ENCODE data around the gene STK31.
"Not testable (repeated sequence)": the region's sequence is repeated elsewhere in the genome, so short reads cannot be mapped to it uniquely, and the experiment has no call there.

The STK31 gene

GRCh38 chr7:23802720-23803397 lies 92.8 kb downstream of the STK31 start:
- TF ChIP-seq, protein P1, sequence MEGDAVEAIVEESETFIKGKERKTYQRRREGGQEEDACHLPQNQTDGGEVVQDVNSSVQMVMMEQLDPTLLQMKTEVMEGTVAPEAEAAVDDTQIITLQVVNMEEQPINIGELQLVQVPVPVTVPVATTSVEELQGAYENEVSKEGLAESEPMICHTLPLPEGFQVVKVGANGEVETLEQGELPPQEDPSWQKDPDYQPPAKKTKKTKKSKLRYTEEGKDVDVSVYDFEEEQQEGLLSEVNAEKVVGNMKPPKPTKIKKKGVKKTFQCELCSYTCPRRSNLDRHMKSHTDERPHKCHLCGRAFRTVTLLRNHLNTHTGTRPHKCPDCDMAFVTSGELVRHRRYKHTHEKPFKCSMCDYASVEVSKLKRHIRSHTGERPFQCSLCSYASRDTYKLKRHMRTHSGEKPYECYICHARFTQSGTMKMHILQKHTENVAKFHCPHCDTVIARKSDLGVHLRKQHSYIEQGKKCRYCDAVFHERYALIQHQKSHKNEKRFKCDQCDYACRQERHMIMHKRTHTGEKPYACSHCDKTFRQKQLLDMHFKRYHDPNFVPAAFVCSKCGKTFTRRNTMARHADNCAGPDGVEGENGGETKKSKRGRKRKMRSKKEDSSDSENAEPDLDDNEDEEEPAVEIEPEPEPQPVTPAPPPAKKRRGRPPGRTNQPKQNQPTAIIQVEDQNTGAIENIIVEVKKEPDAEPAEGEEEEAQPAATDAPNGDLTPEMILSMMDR (IDR thresholded peaks at IDR 0.05; ENCODE audit: insufficient read depth, low read depth, low read length, missing control alignments): no peak

DNA sequence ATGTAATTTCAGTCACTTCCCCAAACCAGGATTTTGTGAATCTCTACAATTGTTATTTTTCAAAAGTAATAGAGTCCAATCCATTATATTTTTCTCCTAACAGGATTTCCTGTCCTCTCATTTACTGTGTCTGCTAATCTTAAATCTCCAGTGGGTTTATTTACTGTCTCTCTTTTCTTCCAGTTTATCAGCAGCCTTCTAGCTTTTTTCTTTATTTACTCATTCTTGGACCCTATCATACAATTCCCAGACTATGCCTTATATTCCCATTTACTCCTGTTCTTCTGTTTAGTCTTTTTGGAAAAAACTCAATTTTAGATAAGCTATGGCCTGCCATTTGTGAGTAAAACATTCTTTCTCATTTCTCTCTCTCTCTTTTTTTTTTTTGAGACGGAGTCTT lies 94.7 kb downstream of the STK31 start:
- TF ChIP-seq, protein P1 (IDR thresholded peaks at IDR 0.05; ENCODE audit: insufficient read depth, low read depth, low read length, missing control alignments): no peak
- no peak for DNase-seq (ENCODE audit: low read depth)

More at GRCh38 chr7:23802720-23803397, 92.8 kb downstream of the STK31 start:
- no peak overlapping the region for H3K4me3 ChIP-seq (ENCODE audit: low read depth, low read length)
- DNase-seq (ENCODE audit: low read depth): no peak

DNA sequence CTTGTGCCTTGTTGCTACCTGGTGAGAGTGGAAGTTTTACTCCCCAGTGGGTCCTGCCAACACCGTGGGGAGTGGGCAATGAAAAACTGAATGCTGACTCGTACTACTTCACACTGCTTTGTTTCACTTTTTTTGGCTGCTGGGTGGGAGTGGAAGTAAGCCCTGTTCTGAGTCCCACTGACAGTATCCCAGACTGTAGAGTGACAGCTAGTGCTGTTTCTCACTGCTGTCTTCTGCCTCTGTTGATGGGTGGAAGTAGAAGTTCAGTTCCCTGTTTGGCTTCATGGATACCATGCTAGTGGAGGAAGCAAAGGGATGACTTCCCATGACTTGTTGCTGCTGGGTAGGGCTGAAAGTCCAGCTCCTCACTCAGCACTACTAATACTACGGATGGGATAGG lies 98.4 kb downstream of the STK31 start:
- no peak for DNase-seq (ENCODE audit: low read depth)
- TF ChIP-seq, protein P1 (IDR thresholded peaks at IDR 0.05; ENCODE audit: insufficient read depth, low read depth, low read length, missing control alignments): no peak
- no peak overlapping the region for H3K4me3 ChIP-seq (ENCODE audit: low read depth, low read length)

More for the DNA sequence above, 94.7 kb downstream of the STK31 start:
- H3K4me3 ChIP-seq (ENCODE audit: low read depth, low read length): no peak overlapping the region

- DNase-seq (ENCODE audit: low read depth): no peak
- TF ChIP-seq, protein P1 (IDR thresholded peaks at IDR 0.05; ENCODE audit: insufficient read depth, low read depth, low read length, missing control alignments): no peak
- no peak overlapping the region for H3K4me3 ChIP-seq (ENCODE audit: low read depth, low read length)
Observed at GRCh38 chr7:23810099-23810498, 100.1 kb downstream of the STK31 start.

DNA sequence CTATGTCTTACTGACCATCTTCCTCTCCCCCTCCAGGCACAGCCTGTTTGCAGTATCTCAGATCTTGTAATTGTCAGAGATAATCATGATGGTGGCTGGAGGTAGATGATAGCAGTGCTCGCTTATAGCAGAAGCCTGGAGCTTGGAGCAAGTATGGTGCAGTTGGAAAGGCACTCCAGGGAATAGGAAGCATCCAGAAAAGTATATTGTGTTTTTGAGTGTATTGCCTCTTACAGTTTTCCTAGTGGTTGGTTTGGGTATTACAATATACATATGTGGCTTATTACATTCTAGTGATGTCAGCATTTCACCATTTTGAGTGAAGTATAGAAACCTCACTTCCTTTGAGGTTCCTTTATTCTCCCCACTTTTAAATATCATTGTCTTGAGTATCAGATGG lies 101.5 kb downstream of the STK31 start:
- TF ChIP-seq, protein P1 (IDR thresholded peaks at IDR 0.05; ENCODE audit: insufficient read depth, low read depth, low read length, missing control alignments): peak; percentile 30
- no peak overlapping the region for H3K4me3 ChIP-seq (ENCODE audit: low read depth, low read length)
- no peak for DNase-seq (ENCODE audit: low read depth)

- not testable (repeated sequence) for DNase-seq (ENCODE audit: low read depth); H3K4me3 ChIP-seq (ENCODE audit: low read depth, low read length)
Observed at GRCh38 chr7:23828125-23828524, 118.1 kb downstream of the STK31 start.

- H3K4me3 ChIP-seq (ENCODE audit: low read depth, low read length); DNase-seq (ENCODE audit: low read depth): not testable (repeated sequence)
Observed at GRCh38 chr7:23832733-23833132, 122.7 kb downstream of the STK31 start.

DNA sequence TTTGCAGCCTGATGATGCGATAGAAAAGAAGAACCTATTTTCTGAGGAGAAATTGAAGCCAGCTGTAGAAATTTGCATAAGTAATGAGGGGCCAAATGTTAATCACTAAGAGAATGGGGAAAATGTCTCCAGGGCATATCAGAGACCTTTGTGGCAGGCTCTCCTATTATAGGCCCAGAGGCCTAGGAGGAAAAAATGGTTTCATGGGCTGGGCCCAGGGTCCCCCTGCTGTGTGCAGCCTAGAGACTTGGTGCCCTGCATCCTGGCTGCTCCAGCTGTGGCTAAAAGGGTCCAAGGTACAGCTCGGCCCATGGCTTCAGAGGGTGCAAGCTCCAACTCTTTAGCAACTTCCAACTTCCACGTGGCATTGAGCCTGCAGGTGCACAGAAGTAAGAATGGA lies 123.4 kb downstream of the STK31 start:
- no peak overlapping the region for H3K4me3 ChIP-seq (ENCODE audit: low read depth, low read length)
- TF ChIP-seq, protein P1 (IDR thresholded peaks at IDR 0.05; ENCODE audit: insufficient read depth, low read depth, low read length, missing control alignments): no peak
- no peak for DNase-seq (ENCODE audit: low read depth)

- DNase-seq (ENCODE audit: low read depth); H3K4me3 ChIP-seq (ENCODE audit: low read depth, low read length): not testable (repeated sequence)
Observed at GRCh38 chr7:23844837-23845236, 134.8 kb downstream of the STK31 start.
